RWPE2 (cell line): ENCODE measurements around the gene MAP4K1.
"Not testable (repeated sequence)": the region's sequence is repeated elsewhere in the genome, so short reads cannot be mapped to it uniquely, and the experiment has no call there.

Source experiments
- ATAC-seq: fragments of 200-7000 bp; cut with Tn5 transposase; 3 replicates; pipeline ENCODE4 v1.9.1; 2021; ENCODE audit warnings: low read depth
- DNase-seq: peaks from one replicate; pipeline ENCODE4 v3.0.0-alpha.2; 2020; ENCODE audit warnings: low spot score
- H3K27ac ChIP-seq: fragments of 450-650 bp; 2 replicates; pipeline ENCODE4 v1.5.1; 2017; ENCODE audit warnings: mild to moderate bottlenecking; ENCODE audit not compliant: poor library complexity, severe bottlenecking
- H3K27me3 ChIP-seq: fragments of 250-450 bp; sonication (Bioruptor Pico); 2 replicates; pipeline ENCODE4 v1.5.1; 2021; ENCODE audit warnings: mild to moderate bottlenecking, moderate library complexity; ENCODE audit not compliant: insufficient read depth, poor library complexity, severe bottlenecking
- H3K36me3 ChIP-seq: fragments of 250-450 bp; sonication (Bioruptor Pico); 2 replicates; pipeline ENCODE4 v1.5.1; 2020; ENCODE audit warnings: low read depth, mild to moderate bottlenecking, moderate library complexity
- H3K4me1 ChIP-seq: fragments of 250-450 bp; sonication (Bioruptor Pico); 2 replicates; pipeline ENCODE4 v1.5.1; 2021; ENCODE audit warnings: mild to moderate bottlenecking, moderate library complexity; ENCODE audit not compliant: insufficient read depth, poor library complexity, severe bottlenecking
- H3K4me3 ChIP-seq: fragments of 250-450 bp; sonication (Bioruptor Pico); 2 replicates; pipeline ENCODE4 v1.5.1; 2021; ENCODE audit warnings: mild to moderate bottlenecking, moderate library complexity; ENCODE audit not compliant: severe bottlenecking
- H3K9me3 ChIP-seq: fragments of 250-450 bp; sonication (Bioruptor Pico); 2 replicates; pipeline ENCODE4 v1.5.1; 2021; ENCODE audit warnings: mild to moderate bottlenecking, moderate library complexity; ENCODE audit not compliant: severe bottlenecking
- TF ChIP-seq, protein P1 (sequence below): fragments of 450-650 bp; IDR thresholded peaks from one replicate; pipeline ENCODE4 v1.5.1; 2017; ENCODE audit warnings: mild to moderate bottlenecking, moderate library complexity; ENCODE audit not compliant: poor library complexity, severe bottlenecking

MAP4K1 gene

DNA sequence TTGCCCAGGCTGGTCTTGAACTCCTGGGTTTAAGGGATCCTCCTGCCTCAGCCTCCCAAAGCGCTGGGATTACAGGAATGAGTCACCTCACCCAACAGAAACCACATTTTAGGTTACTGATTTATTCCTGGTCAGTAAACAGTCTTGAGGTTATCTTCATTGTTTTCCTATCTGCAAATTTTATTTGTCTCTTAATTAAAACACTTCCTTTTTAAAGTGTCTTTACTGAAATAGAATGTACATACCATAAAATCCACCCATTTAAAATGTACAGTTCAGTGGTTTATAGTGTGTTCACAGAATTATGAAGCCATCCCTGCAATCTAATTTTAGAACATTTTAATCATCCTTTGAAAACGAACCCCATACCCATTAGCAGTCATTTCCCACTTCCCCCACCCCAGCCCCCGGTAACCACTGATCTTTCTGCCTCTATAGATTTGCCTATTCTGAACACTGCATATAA is 63.0 kb downstream of the MAP4K1 start:
- Histone ChIP-seq H3K4me3 (no peak overlapping the region), H3K27ac (no peak overlapping the region), H3K36me3 (no peaks in the 10 kb centered on the region), H3K9me3 (no peaks in the 10 kb centered on the region), H3K4me1 (peaks cover 3% of the 10 kb centered on the region), H3K27me3 (no peaks in the 10 kb centered on the region)
- no peak for ATAC-seq
- no peak for DNase-seq
- TF ChIP-seq, protein P1, sequence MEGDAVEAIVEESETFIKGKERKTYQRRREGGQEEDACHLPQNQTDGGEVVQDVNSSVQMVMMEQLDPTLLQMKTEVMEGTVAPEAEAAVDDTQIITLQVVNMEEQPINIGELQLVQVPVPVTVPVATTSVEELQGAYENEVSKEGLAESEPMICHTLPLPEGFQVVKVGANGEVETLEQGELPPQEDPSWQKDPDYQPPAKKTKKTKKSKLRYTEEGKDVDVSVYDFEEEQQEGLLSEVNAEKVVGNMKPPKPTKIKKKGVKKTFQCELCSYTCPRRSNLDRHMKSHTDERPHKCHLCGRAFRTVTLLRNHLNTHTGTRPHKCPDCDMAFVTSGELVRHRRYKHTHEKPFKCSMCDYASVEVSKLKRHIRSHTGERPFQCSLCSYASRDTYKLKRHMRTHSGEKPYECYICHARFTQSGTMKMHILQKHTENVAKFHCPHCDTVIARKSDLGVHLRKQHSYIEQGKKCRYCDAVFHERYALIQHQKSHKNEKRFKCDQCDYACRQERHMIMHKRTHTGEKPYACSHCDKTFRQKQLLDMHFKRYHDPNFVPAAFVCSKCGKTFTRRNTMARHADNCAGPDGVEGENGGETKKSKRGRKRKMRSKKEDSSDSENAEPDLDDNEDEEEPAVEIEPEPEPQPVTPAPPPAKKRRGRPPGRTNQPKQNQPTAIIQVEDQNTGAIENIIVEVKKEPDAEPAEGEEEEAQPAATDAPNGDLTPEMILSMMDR, result no peak

DNA sequence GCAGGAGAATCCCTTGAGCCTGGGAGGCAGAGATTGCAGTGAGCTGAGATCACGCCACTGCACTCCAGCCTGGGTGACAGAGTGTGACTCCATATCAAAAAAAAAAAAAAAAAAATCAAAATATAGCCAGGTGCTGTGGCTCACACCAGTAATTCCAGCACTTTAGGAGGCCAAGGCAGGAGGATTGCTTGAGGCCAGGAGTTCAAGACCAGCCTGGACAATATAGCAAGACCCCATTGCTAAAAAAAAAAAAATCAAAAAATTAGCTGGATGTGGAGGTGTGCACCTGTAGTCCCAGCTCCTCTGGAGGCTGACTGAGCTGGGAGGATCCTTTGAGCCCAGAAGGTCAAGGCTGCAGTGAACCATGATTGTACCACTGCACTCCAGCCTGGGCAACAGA is 64.5 kb downstream of the MAP4K1 start:
- not testable (repeated sequence) for H3K4me3 ChIP-seq, ATAC-seq, H3K27me3 ChIP-seq, H3K4me1 ChIP-seq, H3K27ac ChIP-seq, H3K9me3 ChIP-seq, H3K36me3 ChIP-seq, DNase-seq

- H3K4me3 ChIP-seq, result no peak overlapping the region
- TF ChIP-seq, protein P1, result no peak
- H3K27me3 ChIP-seq, result no peaks in the 10 kb centered on the region
- ATAC-seq, result no peak
- DNase-seq, result no peak
- H3K36me3 ChIP-seq, result no peaks in the 10 kb centered on the region
- H3K4me1 ChIP-seq, result no peaks in the 10 kb centered on the region
- no peaks in the 10 kb centered on the region for H3K9me3 ChIP-seq
- no peak overlapping the region for H3K27ac ChIP-seq
Observed at GRCh38 chr19:38551450-38551813, 66.3 kb downstream of the MAP4K1 start.

GRCh38 chr19:38550376-38550775 is 67.4 kb downstream of the MAP4K1 start:
- H3K27ac ChIP-seq, result no peak overlapping the region
- ATAC-seq (no peak), DNase-seq (no peak)
- no peak overlapping the region for H3K4me3 ChIP-seq
- H3K9me3 ChIP-seq, result no peaks in the 10 kb centered on the region
- H3K27me3 ChIP-seq, result no peaks in the 10 kb centered on the region
- TF ChIP-seq, protein P1, result no peak
- no peaks in the 10 kb centered on the region for H3K4me1 ChIP-seq
- no peaks in the 10 kb centered on the region for H3K36me3 ChIP-seq

- TF ChIP-seq, protein P1, result no peak
- Histone ChIP-seq H3K27me3 (no peaks in the 10 kb centered on the region), H3K4me1 (peaks cover under 1% of the 10 kb centered on the region), H3K4me3 (no peak overlapping the region), H3K27ac (no peak overlapping the region), H3K36me3 (no peaks in the 10 kb centered on the region), H3K9me3 (no peaks in the 10 kb centered on the region)
- DNase-seq, result no peak
- ATAC-seq, result no peak
Observed at GRCh38 chr19:38549942-38550341, 67.8 kb downstream of the MAP4K1 start.
